Keratinocyte (primary cell): ENCODE data around the gene CACHD1. TPM values are rescaled to one million over a fixed set of nuclear protein-coding genes. Genes with fewer than 3 reads are reported as not detected.

Experiments
- DNase-seq: peaks from one replicate; pipeline ENCODE4 v3.0.0-alpha.2; 2011; ENCODE audit warnings: low read depth, missing footprints, low spot score
- FAIRE-seq: peaks from 2 replicates; lab custom pipeline; 2011; peaks lifted over from hg19 to GRCh38; lab: Jason Lieb, UNC
- H2AFZ ChIP-seq: 2 replicates; pipeline ENCODE4 v1.6.0; 2012; ENCODE audit warnings: low read length, control low read depth, inconsistent platforms; ENCODE audit not compliant: control insufficient read depth
- H3K27ac ChIP-seq: 2 replicates; pipeline ENCODE4 v1.5.1; 2011; ENCODE audit warnings: low read length; ENCODE audit not compliant: control insufficient read depth, insufficient read depth
- H3K27me3 ChIP-seq: 3 replicates; pipeline ENCODE4 v1.6.0; 2011; ENCODE audit warnings: low read length; ENCODE audit not compliant: control insufficient read depth, insufficient read depth; ENCODE audit errors: extremely low read depth
- H3K36me3 ChIP-seq, 2 experiments: 2 replicates in 1 of 2; 3 replicates in 1 of 2; pipeline ENCODE4 v1.5.1; 2011; ENCODE audit warnings: low read length in 2 of 2, mild to moderate bottlenecking in 1 of 2; ENCODE audit not compliant: control insufficient read depth in 2 of 2, insufficient read depth in 2 of 2; ENCODE audit errors: extremely low read depth in 1 of 2
- H3K4me1 ChIP-seq: 3 replicates; pipeline ENCODE4 v1.5.1; 2011; ENCODE audit warnings: low read length; ENCODE audit not compliant: control insufficient read depth, insufficient read depth; ENCODE audit errors: extremely low read depth
- H3K4me2 ChIP-seq: 3 replicates; pipeline ENCODE4 v1.6.0; 2011; ENCODE audit warnings: low read depth, low read length; ENCODE audit not compliant: control insufficient read depth, insufficient read depth; ENCODE audit errors: extremely low read depth
- H3K4me3 ChIP-seq, 3 experiments: fragments of 200-600 bp in 1 of 3; sonication (generic) in 1 of 3; 2 replicates in 2 of 3; 3 replicates in 1 of 3; pipeline ENCODE4 v1.5.1; 2011 to 2016; ENCODE audit warnings: low read length in 3 of 3, mild to moderate bottlenecking in 3 of 3, control low read depth in 2 of 3, inconsistent platforms in 1 of 3, low read depth in 1 of 3, mixed read lengths in 1 of 3, mixed run types in 1 of 3, moderate library complexity in 1 of 3; ENCODE audit not compliant: control insufficient read depth in 2 of 3, insufficient read depth in 2 of 3; ENCODE audit errors: extremely low read depth in 1 of 3
- H3K79me2 ChIP-seq: 2 replicates; pipeline ENCODE4 v1.6.0; 2012; ENCODE audit warnings: low read length; ENCODE audit not compliant: control insufficient read depth, insufficient read depth
- H3K9ac ChIP-seq: 3 replicates; pipeline ENCODE4 v1.6.0; 2011; ENCODE audit warnings: low read length; ENCODE audit not compliant: control insufficient read depth, insufficient read depth; ENCODE audit errors: extremely low read depth
- H3K9me1 ChIP-seq: 3 replicates; pipeline ENCODE4 v1.6.0; 2011; ENCODE audit warnings: low read length; ENCODE audit not compliant: control insufficient read depth, insufficient read depth; ENCODE audit errors: extremely low read depth
- H3K9me3 ChIP-seq: 2 replicates; pipeline ENCODE4 v1.5.1; 2012; ENCODE audit warnings: low read depth, low read length; ENCODE audit not compliant: control insufficient read depth
- H4K20me1 ChIP-seq: 3 replicates; pipeline ENCODE4 v1.6.0; 2011; ENCODE audit warnings: low read length; ENCODE audit not compliant: control insufficient read depth, insufficient read depth; ENCODE audit errors: extremely low read depth
- EZH2 ChIP-seq: IDR thresholded peaks from one replicate; pipeline ENCODE4 v1.6.1; 2012; ENCODE audit warnings: inconsistent platforms, mild to moderate bottlenecking, low read length, moderate library complexity
- dilution Hi-C: fragments of 300-500 bp; cut with MboI; formaldehyde crosslinking; loops from one replicate; pipeline ENCODE4 v1.7.0; 2020; ENCODE audit warnings: low sequenced_read_pairs; ENCODE audit not compliant: extremely low pct_ligation_motif_present
- polyA plus RNA-seq, 5 experiments: library from polyadenylated mRNA; depleted of rRNA in 3 of 5; stranded (reverse) in 3 of 5; stranded (forward) in 1 of 5; unstranded in 1 of 5; fragments of >200 nt; gene quantifications; 1 replicate in 1 of 5; 2 replicates in 3 of 5; 3 replicates in 1 of 5; pipeline versions ENCODE4 v1.2.1 to v1.2.3, GENCODE V29; 2011 to 2012; ENCODE audit warnings: missing spikeins in 2 of 5, low read depth in 1 of 5, low replicate concordance in 1 of 5
- TF ChIP-seq, protein P1 (sequence below), 3 experiments: IDR thresholded peaks in 1 of 3; conservative IDR thresholded peaks in 1 of 3; optimal IDR thresholded peaks in 1 of 3; 2 replicates in 2 of 3; 3 replicates in 1 of 3; pipeline versions ENCODE3 to v1.5.1; 2011; ENCODE audit warnings: low read length in 3 of 3, mild to moderate bottlenecking in 3 of 3, moderate library complexity in 2 of 3, control low read depth in 1 of 3, inconsistent platforms in 1 of 3; ENCODE audit not compliant: insufficient read depth in 2 of 3; ENCODE audit errors: extremely low read depth in 1 of 3

Gene CACHD1
- polyA plus RNA-seq, 1 donor (not counting 4 experiments of a cell fraction or from before 2014, with no cell fraction given), result 2.4 TPM

DNA sequence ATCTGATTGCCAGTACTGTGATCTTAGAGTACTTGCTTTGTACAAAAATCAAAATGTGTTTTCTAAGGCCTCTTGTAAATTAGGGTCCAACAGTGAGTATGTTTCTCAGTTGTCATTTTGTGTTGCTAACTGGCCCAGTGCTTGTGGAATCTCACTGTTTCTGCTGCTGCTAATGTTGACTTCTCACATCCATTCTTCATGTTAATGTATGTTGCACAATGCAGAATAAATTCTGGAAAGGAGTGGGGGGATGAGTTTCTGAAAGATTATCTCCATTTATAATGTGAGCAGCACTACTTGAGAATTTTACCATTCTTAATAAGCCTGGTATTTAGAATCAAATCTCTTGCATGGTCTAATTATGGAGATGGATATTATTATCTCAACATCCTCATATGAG, 57.9 kb downstream of the CACHD1 start:
- dilution Hi-C loops, result no loop called here
- no peak overlapping the region for H3K4me2 ChIP-seq
- H3K4me3 ChIP-seq, result no peak overlapping the region
- H3K79me2 ChIP-seq, result no peaks in the 10 kb centered on the region
- H3K4me1 ChIP-seq, result peaks cover 10% of the 10 kb centered on the region
- H2AFZ ChIP-seq, result no peak overlapping the region
- H4K20me1 ChIP-seq, result no peaks in the 10 kb centered on the region
- H3K9ac ChIP-seq, result no peak overlapping the region
- no peaks in the 10 kb centered on the region for H3K9me1 ChIP-seq
- DNase-seq (no peak), FAIRE-seq (no peak)
- H3K36me3 ChIP-seq, result no peaks in the 10 kb centered on the region
- TF ChIP-seq, protein P1, sequence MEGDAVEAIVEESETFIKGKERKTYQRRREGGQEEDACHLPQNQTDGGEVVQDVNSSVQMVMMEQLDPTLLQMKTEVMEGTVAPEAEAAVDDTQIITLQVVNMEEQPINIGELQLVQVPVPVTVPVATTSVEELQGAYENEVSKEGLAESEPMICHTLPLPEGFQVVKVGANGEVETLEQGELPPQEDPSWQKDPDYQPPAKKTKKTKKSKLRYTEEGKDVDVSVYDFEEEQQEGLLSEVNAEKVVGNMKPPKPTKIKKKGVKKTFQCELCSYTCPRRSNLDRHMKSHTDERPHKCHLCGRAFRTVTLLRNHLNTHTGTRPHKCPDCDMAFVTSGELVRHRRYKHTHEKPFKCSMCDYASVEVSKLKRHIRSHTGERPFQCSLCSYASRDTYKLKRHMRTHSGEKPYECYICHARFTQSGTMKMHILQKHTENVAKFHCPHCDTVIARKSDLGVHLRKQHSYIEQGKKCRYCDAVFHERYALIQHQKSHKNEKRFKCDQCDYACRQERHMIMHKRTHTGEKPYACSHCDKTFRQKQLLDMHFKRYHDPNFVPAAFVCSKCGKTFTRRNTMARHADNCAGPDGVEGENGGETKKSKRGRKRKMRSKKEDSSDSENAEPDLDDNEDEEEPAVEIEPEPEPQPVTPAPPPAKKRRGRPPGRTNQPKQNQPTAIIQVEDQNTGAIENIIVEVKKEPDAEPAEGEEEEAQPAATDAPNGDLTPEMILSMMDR (optimal IDR thresholded peaks at IDR 0.05 in 1 of 3, IDR thresholded peaks at IDR 0.05 in 1 of 3, conservative IDR thresholded peaks at IDR 0.05 in 1 of 3; ENCODE audit: extremely low read depth in 1 of 3, insufficient read depth in 2 of 3, low read length in 3 of 3), result no peak
- no peak for TF ChIP-seq EZH2
- H3K27me3 ChIP-seq, result no peaks in the 10 kb centered on the region
- no peak overlapping the region for H3K27ac ChIP-seq
- no peaks in the 10 kb centered on the region for H3K9me3 ChIP-seq

DNA sequence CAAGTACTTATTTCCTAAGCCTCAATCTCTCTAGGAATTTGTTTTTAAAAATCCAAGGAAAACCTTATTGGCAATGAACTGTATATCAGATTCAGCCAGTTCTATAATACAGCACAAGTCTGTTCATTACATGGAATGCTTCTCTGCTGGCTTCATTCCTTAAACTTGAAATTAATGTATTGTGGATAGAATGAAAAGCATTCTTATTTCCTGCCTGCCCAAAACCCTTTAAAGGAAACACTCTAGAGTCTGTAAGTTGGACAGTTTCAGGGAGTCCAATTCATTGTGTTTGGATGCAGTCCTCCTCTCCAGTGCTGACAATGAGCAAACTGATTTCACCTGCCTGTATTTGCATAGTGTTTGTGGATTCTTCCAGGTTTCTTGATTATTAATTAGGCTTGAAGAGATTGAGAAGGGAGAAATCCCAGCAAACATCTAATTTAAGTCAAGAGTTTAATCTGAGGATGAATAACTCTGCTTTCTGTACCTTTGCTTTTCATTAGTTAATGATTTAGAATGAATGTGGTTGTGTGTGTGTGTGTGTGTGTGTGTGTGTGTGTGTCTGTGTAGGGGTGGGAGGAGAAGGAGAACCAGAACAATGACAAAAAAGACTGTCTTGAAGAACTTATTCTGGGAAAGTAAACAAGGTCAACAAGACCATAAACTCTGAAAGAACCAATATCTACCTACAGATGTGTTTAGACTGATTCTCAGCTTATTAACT, 61.2 kb downstream of the CACHD1 start:
- no peaks in the 10 kb centered on the region for H3K9me3 ChIP-seq
- H3K79me2 ChIP-seq, result no peaks in the 10 kb centered on the region
- H3K9ac ChIP-seq, result no peak overlapping the region
- TF ChIP-seq, protein P1 (optimal IDR thresholded peaks at IDR 0.05 in 1 of 3, IDR thresholded peaks at IDR 0.05 in 1 of 3, conservative IDR thresholded peaks at IDR 0.05 in 1 of 3; ENCODE audit: extremely low read depth in 1 of 3, insufficient read depth in 2 of 3, low read length in 3 of 3), result no peak
- TF ChIP-seq EZH2, result no peak
- no peaks in the 10 kb centered on the region for H3K36me3 ChIP-seq
- no peak overlapping the region for H3K4me2 ChIP-seq
- H3K4me3 ChIP-seq, result no peak overlapping the region
- dilution Hi-C loops, result no loop called here
- H3K9me1 ChIP-seq, result no peaks in the 10 kb centered on the region
- H3K27me3 ChIP-seq, result no peaks in the 10 kb centered on the region
- H2AFZ ChIP-seq, result no peak overlapping the region
- no peaks in the 10 kb centered on the region for H4K20me1 ChIP-seq
- no peak overlapping the region for H3K27ac ChIP-seq
- DNase-seq, result no peak
- no peak for FAIRE-seq
- peaks cover 6% of the 10 kb centered on the region for H3K4me1 ChIP-seq
